ENCODE measurements around the gene GPR3. TPM values are rescaled to one million over a fixed set of nuclear protein-coding genes. Genes with fewer than 3 reads are reported as not detected.
A peak's percentile ranks its signal among the peaks of the same experiment; 100 is the strongest.
"Not testable (repeated sequence)": the region's sequence is repeated elsewhere in the genome, so short reads cannot be mapped to it uniquely, and the experiment has no call there.

Gene GPR3
- total and polyA plus RNA-seq, 4 donors: 0.51 to 1.8 (median 0.94) TPM

GRCh38 chr1:27429029-27429425, 36.6 kb downstream of the GPR3 start:
- H3K9ac ChIP-seq (ENCODE audit: insufficient read depth in 1 of 2, low read length in 2 of 2): no peak overlapping the region
- no peaks in the 10 kb centered on the region for H3K27me3 ChIP-seq (ENCODE audit: control insufficient read depth in 3 of 3, insufficient read depth in 3 of 3, low read length in 2 of 3)
- H3K4me3 ChIP-seq: no peak overlapping the region
- H3K36me3 ChIP-seq (ENCODE audit: control insufficient read depth in 4 of 4, insufficient read depth in 4 of 4, low read length in 4 of 4): peaks cover 7 to 19% (median 12%) of the 10 kb centered on the region in 4 donors
- TF ChIP-seq CTCF (IDR thresholded peaks at IDR 0.05; ENCODE audit: control extremely low read depth, extremely low read depth): no peak
- DNase-seq: no peak
- H3K9me3 ChIP-seq (ENCODE audit: control insufficient read depth in 4 of 4, insufficient read depth in 3 of 4, low read length in 3 of 4): no peaks in the 10 kb centered on the region
- ATAC-seq (ENCODE audit: insufficient read depth, low FRiP score): no peak
- peaks cover 11 to 50% (median 16%) of the 10 kb centered on the region in 5 donors for H3K4me1 ChIP-seq (ENCODE audit: control insufficient read depth in 5 of 5, insufficient read depth in 5 of 5, low read length in 5 of 5)
- H3K27ac ChIP-seq (ENCODE audit: low read depth in 1 of 2, low read length in 1 of 2): peak overlapping the region; percentile 85 to 90
- 25 to 32% methylated on average over 2 of the region's 2 CpGs for WGBS, 2 donors

GRCh38 chr1:27430903-27431600, 38.6 kb downstream of the GPR3 start:
- no peak for TF ChIP-seq CTCF (IDR thresholded peaks at IDR 0.05; ENCODE audit: control extremely low read depth, extremely low read depth)
- H3K9me3 ChIP-seq (ENCODE audit: control insufficient read depth in 4 of 4, insufficient read depth in 3 of 4, low read length in 3 of 4): no peaks in the 10 kb centered on the region
- peak overlapping the region; percentile 74 to 86 for H3K27ac ChIP-seq (ENCODE audit: low read depth in 1 of 2, low read length in 1 of 2)
- no peak overlapping the region for H3K4me3 ChIP-seq
- no peaks in the 10 kb centered on the region for H3K27me3 ChIP-seq (ENCODE audit: control insufficient read depth in 3 of 3, insufficient read depth in 3 of 3, low read length in 2 of 3)
- DNase-seq (peak; percentile 37 to 79 (median 76)), ATAC-seq (ENCODE audit: insufficient read depth, low FRiP score) (peak; percentile 25)
- H3K36me3 ChIP-seq (ENCODE audit: control insufficient read depth in 4 of 4, insufficient read depth in 4 of 4, low read length in 4 of 4): peaks cover 7 to 19% (median 9%) of the 10 kb centered on the region in 4 donors
- peaks cover 16 to 67% (median 24%) of the 10 kb centered on the region in 5 donors for H3K4me1 ChIP-seq (ENCODE audit: control insufficient read depth in 5 of 5, insufficient read depth in 5 of 5, low read length in 5 of 5)
- WGBS, 2 donors: 8 to 24% methylated on average over 1 of the region's 1 CpG
- no peak overlapping the region for H3K9ac ChIP-seq (ENCODE audit: insufficient read depth in 1 of 2, low read length in 2 of 2)

DNA sequence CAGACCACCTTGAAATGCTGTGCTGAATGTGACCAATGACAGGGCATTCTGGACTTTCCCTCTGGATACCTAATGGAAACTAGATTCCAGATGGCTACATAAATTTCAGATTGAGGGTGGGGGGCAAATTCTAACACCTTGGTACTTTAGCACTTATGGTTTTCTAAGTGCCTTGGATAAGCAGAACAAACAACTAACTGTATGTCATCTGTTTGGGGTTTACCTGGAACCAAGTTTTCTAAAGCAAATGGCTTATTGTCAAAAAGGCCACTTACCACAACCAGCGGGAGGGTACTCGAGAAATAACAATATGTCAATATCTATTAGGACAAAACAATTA, 39.1 kb downstream of the GPR3 start:
- peaks cover 21 to 71% (median 28%) of the 10 kb centered on the region in 5 donors for H3K4me1 ChIP-seq (ENCODE audit: control insufficient read depth in 5 of 5, insufficient read depth in 5 of 5, low read length in 5 of 5)

DNA sequence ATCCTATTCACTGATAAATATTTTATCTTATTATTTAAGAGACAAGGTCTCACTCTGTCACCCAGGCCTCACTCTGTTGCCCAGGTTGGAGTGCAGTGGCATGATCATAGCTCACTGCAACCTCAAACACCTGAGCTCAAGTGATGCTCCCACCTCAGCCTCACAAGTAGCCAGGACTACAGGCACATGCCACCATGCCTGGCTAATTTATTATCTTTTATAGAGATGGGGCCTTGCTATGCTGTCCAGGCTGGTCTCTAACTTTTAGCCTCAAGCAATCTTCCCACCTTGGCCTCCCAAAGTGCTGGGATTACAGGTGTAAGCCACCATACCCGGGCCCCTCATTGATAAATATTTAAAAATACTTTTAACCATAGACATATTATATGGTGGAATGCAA, 40.3 kb downstream of the GPR3 start:
- not testable (repeated sequence) for DNase-seq; H3K4me3 ChIP-seq; H3K9ac ChIP-seq (ENCODE audit: insufficient read depth in 1 of 2, low read length in 2 of 2); ATAC-seq (ENCODE audit: insufficient read depth, low FRiP score); H3K36me3 ChIP-seq (ENCODE audit: control insufficient read depth in 4 of 4, insufficient read depth in 4 of 4, low read length in 4 of 4); H3K27me3 ChIP-seq (ENCODE audit: control insufficient read depth in 3 of 3, insufficient read depth in 3 of 3, low read length in 2 of 3); H3K9me3 ChIP-seq (ENCODE audit: control insufficient read depth in 4 of 4, insufficient read depth in 3 of 4, low read length in 3 of 4)
- peak overlapping the region in 1 of 2 donors; percentile 40 for H3K27ac ChIP-seq (ENCODE audit: low read depth in 1 of 2, low read length in 1 of 2)
- H3K4me1 ChIP-seq (ENCODE audit: control insufficient read depth in 5 of 5, insufficient read depth in 5 of 5, low read length in 5 of 5): peaks cover 22 to 63% (median 29%) of the 10 kb centered on the region in 5 donors
- 76 to 79% methylated on average over 1 of the region's 1 CpG for WGBS, 2 donors

More for the DNA sequence above, 39.1 kb downstream of the GPR3 start:
- Histone ChIP-seq H3K27ac (ENCODE audit: low read depth in 1 of 2, low read length in 1 of 2) (peak overlapping the region; percentile 74 to 86), H3K9ac (ENCODE audit: insufficient read depth in 1 of 2, low read length in 2 of 2) (no peak overlapping the region), H3K9me3 (ENCODE audit: control insufficient read depth in 4 of 4, insufficient read depth in 3 of 4, low read length in 3 of 4) (no peaks in the 10 kb centered on the region), H3K36me3 (ENCODE audit: control insufficient read depth in 4 of 4, insufficient read depth in 4 of 4, low read length in 4 of 4) (peaks cover 6 to 14% (median 7%) of the 10 kb centered on the region in 4 donors), H3K4me3 (no peak overlapping the region), H3K27me3 (ENCODE audit: control insufficient read depth in 3 of 3, insufficient read depth in 3 of 3, low read length in 2 of 3) (no peaks in the 10 kb centered on the region)
- 62 to 75% methylated on average over 2 of the region's 2 CpGs for WGBS, 2 donors
- ATAC-seq (ENCODE audit: insufficient read depth, low FRiP score): no peak
- no peak for TF ChIP-seq CTCF (IDR thresholded peaks at IDR 0.05; ENCODE audit: control extremely low read depth, extremely low read depth)
- DNase-seq: no peak
